ENCODE measurements around the gene BCAR1.
"Not testable (repeated sequence)": the region's sequence is repeated elsewhere in the genome, so short reads cannot be mapped to it uniquely, and the experiment has no call there.

The BCAR1 gene

DNA sequence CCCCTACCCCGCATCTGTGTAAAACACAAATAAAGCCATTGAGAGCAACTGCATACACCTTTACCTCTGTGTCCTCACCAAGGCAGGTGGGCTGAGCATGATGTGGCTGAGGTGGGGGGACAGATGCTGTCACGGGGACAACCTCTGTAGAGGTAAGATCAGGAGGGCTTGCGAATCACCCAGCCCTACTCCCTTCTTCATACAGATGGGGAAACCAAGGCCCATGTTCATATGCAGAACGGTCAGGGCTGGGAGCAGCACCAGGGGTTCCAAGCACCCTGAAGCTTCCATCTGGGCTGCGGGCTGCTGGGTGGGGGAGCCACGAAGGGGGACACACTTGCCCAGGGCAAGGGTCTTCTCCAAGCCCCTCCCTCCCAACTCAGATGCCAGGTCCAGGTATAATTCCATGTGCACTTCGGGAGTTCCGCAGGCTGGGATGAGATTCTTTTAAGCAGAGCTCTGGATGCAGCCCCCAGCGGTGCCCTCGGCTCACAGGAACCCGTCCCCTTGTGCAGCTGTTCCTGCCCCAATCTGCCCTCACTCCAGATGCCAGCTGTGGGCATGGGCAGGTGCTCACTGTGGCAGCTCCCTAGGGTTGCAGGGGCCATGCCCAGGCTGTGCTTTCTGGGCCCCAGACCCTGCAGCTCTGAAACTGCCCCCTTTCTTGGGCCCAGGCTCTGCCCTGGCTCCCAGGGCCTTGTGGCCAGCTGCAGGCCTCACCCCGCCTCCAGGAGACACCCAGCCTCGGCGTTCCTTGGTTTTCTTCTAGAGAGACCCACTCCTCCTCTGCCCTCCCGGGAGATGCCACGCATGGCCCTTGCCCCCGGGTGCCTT, 23.1 kb downstream of the BCAR1 start:
- TF ChIP-seq, protein P1, sequence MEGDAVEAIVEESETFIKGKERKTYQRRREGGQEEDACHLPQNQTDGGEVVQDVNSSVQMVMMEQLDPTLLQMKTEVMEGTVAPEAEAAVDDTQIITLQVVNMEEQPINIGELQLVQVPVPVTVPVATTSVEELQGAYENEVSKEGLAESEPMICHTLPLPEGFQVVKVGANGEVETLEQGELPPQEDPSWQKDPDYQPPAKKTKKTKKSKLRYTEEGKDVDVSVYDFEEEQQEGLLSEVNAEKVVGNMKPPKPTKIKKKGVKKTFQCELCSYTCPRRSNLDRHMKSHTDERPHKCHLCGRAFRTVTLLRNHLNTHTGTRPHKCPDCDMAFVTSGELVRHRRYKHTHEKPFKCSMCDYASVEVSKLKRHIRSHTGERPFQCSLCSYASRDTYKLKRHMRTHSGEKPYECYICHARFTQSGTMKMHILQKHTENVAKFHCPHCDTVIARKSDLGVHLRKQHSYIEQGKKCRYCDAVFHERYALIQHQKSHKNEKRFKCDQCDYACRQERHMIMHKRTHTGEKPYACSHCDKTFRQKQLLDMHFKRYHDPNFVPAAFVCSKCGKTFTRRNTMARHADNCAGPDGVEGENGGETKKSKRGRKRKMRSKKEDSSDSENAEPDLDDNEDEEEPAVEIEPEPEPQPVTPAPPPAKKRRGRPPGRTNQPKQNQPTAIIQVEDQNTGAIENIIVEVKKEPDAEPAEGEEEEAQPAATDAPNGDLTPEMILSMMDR (conservative IDR thresholded peaks at IDR 0.05; ENCODE audit: low read length) = no peak
- no peak for DNase-seq (ENCODE audit: low read depth)
- H3K4me3 ChIP-seq (ENCODE audit: low read length) = no peak overlapping the region

DNA sequence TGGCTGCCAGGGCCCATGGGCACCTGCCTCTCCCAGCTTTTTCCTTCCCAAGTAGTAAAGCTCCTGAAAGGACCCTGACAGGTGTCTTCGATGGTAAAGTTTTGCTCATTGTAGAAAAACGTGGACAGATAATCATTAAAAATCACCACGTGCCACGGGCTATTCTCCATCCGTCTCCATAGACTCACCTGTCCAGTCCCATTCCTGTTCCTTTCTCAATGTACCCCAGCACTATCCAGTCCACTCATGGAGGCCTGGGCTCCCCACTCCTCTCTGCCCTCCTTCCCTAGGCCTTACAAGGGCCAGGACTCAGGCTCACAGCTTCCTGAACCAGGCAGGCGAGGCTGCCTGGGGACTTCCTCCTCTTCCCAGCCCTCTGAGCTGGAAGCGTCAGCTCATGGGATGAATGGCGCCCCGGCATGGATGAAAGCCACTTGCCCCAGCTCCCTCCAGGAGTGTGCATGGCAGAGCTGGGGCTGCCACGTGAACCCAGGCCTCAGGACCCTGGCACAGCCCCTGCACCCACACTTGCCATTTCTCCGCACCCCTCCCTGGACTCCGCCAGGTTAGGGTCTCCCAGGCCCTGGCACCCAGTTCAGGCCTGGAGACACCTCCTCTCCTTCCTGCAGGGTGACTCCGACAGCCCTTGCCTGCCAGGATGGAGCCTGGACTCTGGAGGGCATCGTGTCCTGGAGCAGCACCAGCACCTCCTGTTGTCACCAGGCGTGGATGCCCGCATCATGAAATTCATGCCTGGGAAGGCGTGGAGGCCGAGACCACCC, 23.9 kb downstream of the BCAR1 start:
- no peak overlapping the region for H3K4me3 ChIP-seq (ENCODE audit: low read length)
- TF ChIP-seq, protein P1 (conservative IDR thresholded peaks at IDR 0.05; ENCODE audit: low read length) = no peak
- no peak for DNase-seq (ENCODE audit: low read depth)

DNA sequence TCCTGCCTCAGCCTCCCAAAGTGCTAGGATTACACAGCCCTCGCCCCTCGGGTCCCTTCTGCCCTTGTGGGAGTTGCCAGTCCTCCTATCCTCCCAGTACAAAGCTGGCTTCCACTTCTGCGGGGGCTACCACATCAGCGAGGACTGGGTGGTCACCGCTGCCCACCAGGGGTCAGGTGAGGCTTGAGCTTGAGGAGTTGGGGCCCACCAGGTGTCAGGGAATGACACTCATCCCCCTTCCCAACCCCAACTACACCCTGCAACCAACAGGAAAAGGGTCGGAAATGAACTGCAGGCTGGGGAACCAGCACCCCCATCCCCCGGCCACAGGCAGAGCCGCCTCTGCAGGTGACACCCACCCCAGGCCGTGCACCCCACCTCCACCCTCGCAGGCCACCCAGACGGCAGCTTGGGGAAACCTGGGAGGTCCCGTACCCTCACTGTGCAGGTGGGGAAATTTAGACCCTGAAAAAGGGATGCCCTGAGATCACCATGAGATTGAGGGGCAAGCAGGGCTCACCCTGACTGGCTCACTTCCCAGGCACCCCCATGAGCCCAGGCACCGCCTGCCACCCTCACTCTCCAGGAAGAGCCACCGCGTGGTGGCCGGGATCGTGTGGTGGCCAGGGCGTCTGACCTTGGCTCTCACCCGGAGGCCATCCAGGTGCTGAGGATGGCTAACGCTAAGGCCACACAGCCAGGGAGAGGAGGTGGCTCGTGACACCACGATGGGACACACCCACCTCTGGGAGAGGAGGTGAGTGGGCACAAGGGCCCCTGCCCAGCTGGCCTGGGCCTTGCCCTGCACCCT, 24.7 kb downstream of the BCAR1 start:
- no peak overlapping the region for H3K4me3 ChIP-seq (ENCODE audit: low read length)
- TF ChIP-seq, protein P1 (conservative IDR thresholded peaks at IDR 0.05; ENCODE audit: low read length) = no peak
- no peak for DNase-seq (ENCODE audit: low read depth)

DNA sequence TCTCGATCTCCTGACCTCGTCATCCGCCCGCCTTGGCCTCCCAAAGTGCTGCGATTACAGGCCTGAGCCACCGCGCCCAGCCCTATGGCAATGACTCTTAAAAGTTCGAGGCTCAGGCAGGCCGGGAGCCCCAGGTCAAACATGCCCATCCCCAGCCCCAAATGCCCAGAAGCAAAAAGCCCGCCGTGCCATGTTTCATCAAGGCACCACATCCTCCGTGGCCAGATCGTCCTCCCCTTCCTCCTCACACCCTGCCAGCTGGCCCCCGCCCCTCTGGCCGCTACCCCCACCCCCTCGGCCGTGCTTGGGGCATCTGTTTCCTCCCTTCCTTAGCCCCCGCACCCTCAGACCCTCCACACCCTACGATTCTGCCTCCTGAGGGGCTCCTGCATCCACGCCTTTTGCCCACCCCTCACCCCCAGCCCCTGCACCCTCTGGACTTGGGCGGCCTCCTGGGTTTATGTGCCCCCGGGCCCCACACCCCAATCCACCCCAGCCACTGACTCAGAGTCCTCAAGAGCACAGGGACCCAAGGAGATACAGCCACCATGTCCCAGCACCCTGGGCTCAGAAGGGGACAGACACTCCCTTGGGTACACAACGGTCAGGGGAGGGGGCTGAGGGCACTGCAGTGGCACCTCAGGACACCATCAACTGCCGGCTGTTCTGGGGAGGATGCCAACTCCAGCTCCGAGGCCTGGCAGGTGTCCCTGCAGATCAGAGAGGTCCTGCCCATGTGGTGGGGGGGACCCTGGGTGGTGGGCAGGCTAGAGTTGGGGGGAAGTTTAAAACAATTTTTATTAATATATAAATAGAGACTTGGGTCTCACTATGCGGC, 25.5 kb downstream of the BCAR1 start:
- no peak overlapping the region for H3K4me3 ChIP-seq (ENCODE audit: low read length)
- no peak for DNase-seq (ENCODE audit: low read depth)
- TF ChIP-seq, protein P1 (conservative IDR thresholded peaks at IDR 0.05; ENCODE audit: low read length) = no peak

DNA sequence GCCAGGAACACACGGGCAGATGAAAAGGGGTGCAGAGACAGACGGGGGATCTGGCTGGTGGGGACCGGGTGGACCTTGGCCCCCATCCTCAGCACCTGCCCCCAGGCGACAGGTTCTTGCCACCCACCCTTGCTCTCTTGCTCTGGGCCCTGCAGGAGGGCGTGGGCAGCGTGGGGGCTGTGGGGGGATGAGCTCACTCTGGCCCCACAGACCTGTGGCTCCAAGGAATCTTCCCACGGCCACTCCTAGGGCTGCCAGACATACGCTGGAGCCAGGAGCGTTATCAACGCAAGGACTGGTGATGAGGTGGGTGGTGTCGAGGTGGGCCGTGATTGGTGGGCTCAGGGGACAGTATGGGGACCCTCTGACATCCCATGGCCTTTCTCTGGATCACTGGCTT, 26.3 kb downstream of the BCAR1 start:
- H3K4me3 ChIP-seq (ENCODE audit: low read length) = no peak overlapping the region
- DNase-seq (ENCODE audit: low read depth) = no peak
- TF ChIP-seq, protein P1 (conservative IDR thresholded peaks at IDR 0.05; ENCODE audit: low read length) = no peak

DNA sequence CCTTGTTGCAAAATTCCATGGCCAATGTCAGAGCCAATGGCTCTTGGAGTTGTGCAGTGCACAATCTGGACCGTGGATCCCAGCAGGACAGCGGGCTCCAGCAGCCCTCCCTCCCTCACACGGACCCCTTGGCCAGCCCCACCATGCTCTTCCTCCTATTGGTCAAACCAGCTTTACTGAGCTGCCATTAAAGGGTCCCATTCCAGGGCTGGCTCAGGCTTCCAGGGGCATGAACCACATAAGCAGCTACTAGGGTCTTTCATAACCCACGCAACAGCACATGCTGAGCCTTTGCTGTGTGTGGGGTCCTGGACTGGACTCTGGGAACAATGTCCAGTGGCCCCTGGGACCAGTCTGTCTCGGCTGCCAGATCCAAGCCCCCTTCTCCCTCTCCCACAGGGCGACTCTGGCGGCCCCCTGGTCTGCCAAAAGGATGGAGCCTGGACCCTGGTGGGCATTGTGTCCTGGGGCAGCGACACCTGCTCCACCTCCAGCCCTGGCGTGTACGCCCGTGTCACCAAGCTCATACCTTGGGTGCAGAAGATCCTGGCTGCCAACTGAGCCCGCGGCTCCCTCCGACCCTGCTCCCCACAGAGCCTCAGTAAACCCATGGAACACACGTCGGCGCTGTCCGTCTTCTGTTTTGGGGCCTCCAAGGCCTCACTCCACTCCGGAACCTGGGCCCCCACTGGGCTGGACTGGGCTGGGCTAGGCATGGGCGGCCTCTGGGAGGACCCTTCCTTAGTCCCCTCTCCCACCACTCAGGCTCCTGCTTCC, 26.9 kb downstream of the BCAR1 start:
- H3K4me3 ChIP-seq (ENCODE audit: low read length) = no peak overlapping the region
- DNase-seq (ENCODE audit: low read depth) = no peak
- TF ChIP-seq, protein P1 (conservative IDR thresholded peaks at IDR 0.05; ENCODE audit: low read length) = no peak

DNA sequence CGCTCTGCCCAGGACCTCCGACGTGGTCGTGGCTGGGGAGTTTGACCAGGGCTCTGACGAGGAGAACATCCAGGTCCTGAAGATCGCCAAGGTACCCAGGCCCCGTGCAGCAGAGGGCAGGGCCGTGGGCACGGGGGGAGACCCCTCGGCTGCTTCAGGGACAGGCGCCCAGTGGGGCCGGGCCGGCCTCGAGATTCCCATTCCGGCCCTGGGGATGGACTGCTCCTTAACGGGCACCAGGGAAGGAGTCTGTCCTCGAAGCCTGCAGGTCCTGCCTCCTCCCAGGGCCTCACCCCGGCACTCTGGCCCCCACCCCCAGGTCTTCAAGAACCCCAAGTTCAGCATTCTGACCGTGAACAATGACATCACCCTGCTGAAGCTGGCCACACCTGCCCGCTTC, 28.3 kb downstream of the BCAR1 start:
- not testable (repeated sequence) for DNase-seq (ENCODE audit: low read depth); H3K4me3 ChIP-seq (ENCODE audit: low read length)
